ENCODE data around the gene PPIP5K2.
"Not testable (repeated sequence)": the region's sequence is repeated elsewhere in the genome, so short reads cannot be mapped to it uniquely, and the experiment has no call there.

PPIP5K2 gene

GRCh38 chr5:103119765-103120606 is at the start of gene PPIP5K2, which contains the start of gene GIN1:
Gene PPIP5K2, plus strand, starts transcription at chr5:103120301. Its CDS starts 9,289 bp downstream, at chr5:103129590.
Gene GIN1, minus strand, starts transcription at chr5:103120138. Its CDS starts 11,431 bp downstream, at chr5:103108707.
- DNase-seq: peak; percentile 95

- DNase-seq: not testable (repeated sequence)
These were observed 46.6 kb upstream of the PPIP5K2 start for GRCh38 chr5:103073500-103073899.

GRCh38 chr5:103075442-103075841 is 44.7 kb upstream of the PPIP5K2 start:
- DNase-seq: no peak

- no peak for DNase-seq
These were observed 40.3 kb upstream of the PPIP5K2 start for GRCh38 chr5:103079796-103080195.

- no peak for DNase-seq
These were observed 33.6 kb upstream of the PPIP5K2 start for GRCh38 chr5:103086547-103086946.

GRCh38 chr5:103089272-103089671 is 30.8 kb upstream of the PPIP5K2 start:
- DNase-seq: no peak

GRCh38 chr5:103090791-103091190 is 29.3 kb upstream of the PPIP5K2 start:
- no peak for DNase-seq

- no peak for DNase-seq
These were observed 27.4 kb upstream of the PPIP5K2 start for GRCh38 chr5:103092676-103093075.

- DNase-seq: no peak
These were observed 26.4 kb upstream of the PPIP5K2 start for GRCh38 chr5:103093727-103094126.

- DNase-seq: no peak
These were observed 25.4 kb upstream of the PPIP5K2 start for GRCh38 chr5:103094737-103095136.

- no peak for DNase-seq
These were observed 21.1 kb upstream of the PPIP5K2 start for GRCh38 chr5:103098993-103099392.

GRCh38 chr5:103101079-103101750 is 18.9 kb upstream of the PPIP5K2 start:
- DNase-seq: no peak

GRCh38 chr5:103102234-103102633 is 17.9 kb upstream of the PPIP5K2 start:
- DNase-seq: no peak

GRCh38 chr5:103108086-103108485 is 12.0 kb upstream of the PPIP5K2 start:
- no peak for DNase-seq

- no peak for DNase-seq
These were observed 10.8 kb upstream of the PPIP5K2 start for GRCh38 chr5:103109277-103109676.

GRCh38 chr5:103110403-103110802 is 9.7 kb upstream of the PPIP5K2 start:
- no peak for DNase-seq

GRCh38 chr5:103111468-103111867 is 8.6 kb upstream of the PPIP5K2 start:
- DNase-seq: no peak

- DNase-seq: no peak
These were observed 7.2 kb upstream of the PPIP5K2 start for GRCh38 chr5:103112910-103113309.

- DNase-seq: no peak
These were observed 5.7 kb upstream of the PPIP5K2 start for GRCh38 chr5:103114440-103114839.

GRCh38 chr5:103117471-103117991 is 2.6 kb upstream of the PPIP5K2 start:
- DNase-seq: no peak

- no peak for DNase-seq
These were observed 884 bp upstream of the PPIP5K2 start for GRCh38 chr5:103119070-103119764.

- no peak for DNase-seq
These were observed 603 bp downstream of the PPIP5K2 start for GRCh38 chr5:103120607-103121200.

GRCh38 chr5:103122242-103122641 is 2.1 kb downstream of the PPIP5K2 start:
- DNase-seq: no peak
